GM12874 (cell line): ENCODE results near the gene TLR6.

Experiments used
- TF ChIP-seq, protein P1 (sequence below): IDR thresholded peaks from 2 replicates; pipeline ENCODE4 v1.5.1; 2011; ENCODE audit warnings: low read depth, mild to moderate bottlenecking, control low read depth, low read length, moderate library complexity; ENCODE audit not compliant: insufficient read depth

TLR6 gene

DNA sequence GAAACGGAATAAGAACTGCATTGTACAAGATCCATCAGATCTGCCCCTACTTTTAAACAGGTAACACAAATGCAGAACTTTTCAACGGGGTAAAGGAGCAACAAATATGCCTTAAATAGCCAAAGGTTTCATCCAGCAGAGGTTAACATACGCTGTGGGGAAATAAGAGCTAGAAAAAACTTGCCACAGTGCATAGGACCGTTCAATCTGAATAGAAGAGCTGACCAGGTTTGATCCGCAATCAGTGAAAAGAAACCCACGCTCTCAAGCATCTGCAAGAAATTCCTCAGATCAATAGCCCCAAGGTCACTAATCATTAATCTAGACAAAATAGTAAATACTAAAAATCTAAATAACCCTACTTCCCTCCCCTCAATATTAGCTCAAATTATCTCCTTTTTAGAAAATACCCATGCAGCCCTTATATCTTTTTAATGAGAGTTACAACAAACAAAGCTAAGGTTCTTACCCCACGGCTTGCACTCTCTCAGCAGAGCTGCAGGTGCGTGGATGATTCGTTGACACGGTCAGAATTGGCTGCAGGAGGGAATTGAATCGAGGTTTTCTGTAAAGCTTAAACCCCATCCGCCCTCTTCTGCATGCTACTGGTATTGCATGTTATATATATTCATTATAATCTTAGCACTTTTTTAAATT is 74.0 kb downstream of the TLR6 start, which contains the start of gene TLR10:
TLR10 (minus strand) TSS at position 539 of the 657 bp plus-strand sequence. CDS start 7,400 bp downstream, outside the sequence.
- TF ChIP-seq, protein P1, sequence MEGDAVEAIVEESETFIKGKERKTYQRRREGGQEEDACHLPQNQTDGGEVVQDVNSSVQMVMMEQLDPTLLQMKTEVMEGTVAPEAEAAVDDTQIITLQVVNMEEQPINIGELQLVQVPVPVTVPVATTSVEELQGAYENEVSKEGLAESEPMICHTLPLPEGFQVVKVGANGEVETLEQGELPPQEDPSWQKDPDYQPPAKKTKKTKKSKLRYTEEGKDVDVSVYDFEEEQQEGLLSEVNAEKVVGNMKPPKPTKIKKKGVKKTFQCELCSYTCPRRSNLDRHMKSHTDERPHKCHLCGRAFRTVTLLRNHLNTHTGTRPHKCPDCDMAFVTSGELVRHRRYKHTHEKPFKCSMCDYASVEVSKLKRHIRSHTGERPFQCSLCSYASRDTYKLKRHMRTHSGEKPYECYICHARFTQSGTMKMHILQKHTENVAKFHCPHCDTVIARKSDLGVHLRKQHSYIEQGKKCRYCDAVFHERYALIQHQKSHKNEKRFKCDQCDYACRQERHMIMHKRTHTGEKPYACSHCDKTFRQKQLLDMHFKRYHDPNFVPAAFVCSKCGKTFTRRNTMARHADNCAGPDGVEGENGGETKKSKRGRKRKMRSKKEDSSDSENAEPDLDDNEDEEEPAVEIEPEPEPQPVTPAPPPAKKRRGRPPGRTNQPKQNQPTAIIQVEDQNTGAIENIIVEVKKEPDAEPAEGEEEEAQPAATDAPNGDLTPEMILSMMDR: peak; percentile 51; the same call in 1 of the 2 replicates

DNA sequence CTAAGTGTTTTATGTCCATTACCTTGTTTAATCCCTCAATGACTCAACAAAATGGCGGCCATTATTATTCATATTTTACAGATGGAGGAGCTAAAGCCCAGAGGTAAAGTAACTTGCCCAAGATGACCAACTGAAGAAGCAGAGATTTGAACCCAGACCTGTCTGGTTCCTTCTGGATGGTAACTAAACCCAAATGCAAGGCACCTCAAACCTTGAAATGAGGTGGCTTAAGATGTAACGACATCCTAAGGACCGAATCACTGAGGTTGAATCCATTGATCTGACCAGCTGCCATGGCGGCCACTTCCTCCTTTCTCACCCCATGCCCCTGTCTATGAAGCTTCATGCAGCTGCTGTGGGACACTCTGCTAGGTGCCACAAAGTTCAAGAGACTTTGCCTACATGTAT is 74.8 kb downstream of the TLR6 start:
- TF ChIP-seq, protein P1: no peak

DNA sequence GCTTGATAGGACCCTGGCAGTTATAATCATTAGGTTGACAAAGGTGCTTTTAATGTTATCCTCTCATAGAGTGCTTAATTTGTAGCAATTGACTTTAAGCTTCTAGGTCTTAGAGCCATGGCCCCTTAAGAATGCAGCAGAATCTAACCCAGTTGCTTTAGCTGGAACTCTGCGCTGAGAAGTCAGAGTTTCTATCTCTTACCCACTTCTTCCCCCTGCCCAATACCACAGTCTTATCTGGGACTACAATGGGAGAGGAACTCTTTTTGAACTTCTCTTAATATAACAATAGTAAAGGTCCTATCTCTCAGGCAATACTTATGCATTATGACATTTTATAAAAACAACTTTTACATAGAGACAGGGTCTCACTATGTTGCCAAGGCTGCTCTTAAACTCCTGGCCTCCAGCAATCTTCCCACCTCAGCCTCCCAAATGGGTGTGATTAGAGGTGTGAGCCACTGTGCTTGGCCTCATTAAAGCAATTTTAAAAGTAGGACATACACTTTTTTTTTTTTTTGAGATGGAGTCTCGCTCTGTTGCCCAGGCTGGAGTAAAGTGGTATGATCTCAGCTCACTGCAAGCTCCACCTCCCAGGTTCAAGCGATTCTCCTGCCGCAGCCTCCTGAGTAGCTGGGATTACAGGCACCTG is 75.7 kb downstream of the TLR6 start:
- TF ChIP-seq, protein P1: no peak

DNA sequence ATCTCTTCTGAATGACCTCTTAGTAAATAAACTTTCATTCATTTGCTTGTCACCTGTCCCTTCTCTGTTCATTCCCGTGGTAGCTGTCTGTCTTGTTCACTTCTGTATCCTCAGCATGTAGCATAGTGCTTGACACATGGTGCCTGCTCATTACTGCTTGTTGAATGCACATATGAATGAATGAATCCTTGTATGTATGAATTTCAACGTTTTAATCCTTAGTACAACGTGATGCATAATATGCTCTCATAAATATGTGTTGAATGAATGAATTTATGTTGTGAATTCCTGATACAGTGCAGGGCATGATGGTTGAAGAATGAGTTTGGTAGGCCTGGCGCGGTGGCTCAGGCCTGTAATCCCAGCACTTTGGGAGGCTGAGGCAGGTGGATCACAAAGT is 76.8 kb downstream of the TLR6 start:
- TF ChIP-seq, protein P1: no peak

DNA sequence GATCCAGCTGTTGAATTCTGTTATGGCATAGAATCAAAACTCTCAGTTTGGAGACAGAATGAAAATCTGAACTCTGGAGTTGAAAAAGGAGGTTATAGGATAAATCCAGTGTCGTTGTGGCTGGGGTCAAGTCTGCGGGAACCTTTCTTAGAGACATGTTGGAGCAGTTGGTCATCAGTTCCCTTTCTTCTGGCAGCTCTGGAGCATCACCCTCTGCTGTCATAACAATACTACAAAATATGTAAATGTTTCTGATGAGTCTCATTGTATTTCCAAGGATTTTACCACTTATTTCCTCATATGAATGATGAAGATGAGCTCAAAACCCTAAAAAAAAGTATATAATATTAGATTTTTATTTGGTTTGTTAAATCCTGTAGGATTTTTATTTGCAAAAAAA is 81.3 kb downstream of the TLR6 start:
- TF ChIP-seq, protein P1: no peak

DNA sequence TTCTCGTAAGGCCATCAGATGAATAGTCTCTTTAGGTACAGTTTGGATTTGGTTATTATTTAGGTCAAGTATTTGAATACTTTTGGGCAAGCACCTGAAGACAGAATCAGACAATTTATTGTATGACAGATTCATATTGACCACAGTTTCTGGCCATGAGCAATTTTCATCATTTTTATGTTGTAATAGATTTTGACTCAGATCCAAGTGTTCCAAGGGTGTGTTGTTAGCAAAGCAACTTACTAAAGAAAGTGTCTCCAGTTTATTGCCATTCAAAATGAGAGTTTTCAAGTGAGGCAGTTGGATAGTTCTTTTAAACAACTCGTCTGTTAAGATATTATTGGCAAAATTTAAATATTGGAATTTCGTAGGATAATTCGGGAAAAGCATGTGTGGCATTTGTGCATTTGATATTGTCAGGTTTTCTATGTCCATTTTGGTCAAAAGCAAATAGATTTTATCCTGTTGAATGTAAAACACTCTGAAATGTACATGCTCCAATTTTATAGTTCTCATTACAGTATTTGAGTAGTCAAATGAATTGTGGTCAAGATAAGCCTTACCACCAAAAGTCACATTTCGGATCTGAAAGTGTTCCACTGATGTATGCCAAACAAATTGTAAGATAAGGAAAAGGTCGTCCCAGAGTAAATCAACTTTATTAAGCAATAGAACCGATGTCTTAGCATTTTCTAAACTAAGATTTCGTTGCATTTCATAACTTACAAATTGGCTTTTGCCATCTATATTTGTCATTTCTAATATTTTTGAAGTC is 82.2 kb downstream of the TLR6 start:
- TF ChIP-seq, protein P1: no peak
